Body of pancreas (tissue), 4 donors: Measurements from ENCODE around the gene VTI1A. TPM values are rescaled to one million over a fixed set of nuclear protein-coding genes. Genes with fewer than 3 reads are reported as not detected.

Experiments
- ATAC-seq: fragments of 150-250 bp; one replicate; pipeline ENCODE4 v1.9.1; 2016
- DNase-seq, 4 donors: peaks; one replicate each; pipeline ENCODE4 v3.0.0-alpha.2; 2019
- H3K27ac ChIP-seq, 4 donors: fragments of 200-600 bp; sonication (generic); 1 replicate in 3 of 4; 2 replicates in 1 of 4; pipeline versions ENCODE4 v1.5.1 to v1.6.1; 2016 to 2019; ENCODE audit warnings: mild to moderate bottlenecking in 1 of 4, mixed read lengths in 1 of 4, moderate library complexity in 1 of 4
- H3K27me3 ChIP-seq, 2 donors: fragments of 200-600 bp; sonication (generic); one replicate each; pipeline ENCODE4 v1.6.0; 2016; ENCODE audit warnings: mild to moderate bottlenecking in 1 of 2
- H3K36me3 ChIP-seq, 2 donors: fragments of 200-600 bp; sonication (generic); replicated peaks in 1 of 2; 2 replicates each; pipeline ENCODE4 v1.5.1; 2016; ENCODE audit warnings: low read depth in 2 of 2; ENCODE audit not compliant: insufficient read depth in 1 of 2
- H3K4me1 ChIP-seq: fragments of 200-600 bp; sonication (generic); one replicate; pipeline ENCODE4 v1.6.0; 2016
- H3K4me3 ChIP-seq, 2 donors: fragments of 200-600 bp; sonication (generic); 1 replicate in 1 of 2; 2 replicates in 1 of 2; pipeline ENCODE4 v1.5.1; 2016 to 2019
- H3K9me3 ChIP-seq, 3 donors: fragments of 200-600 bp; sonication (generic); 1 replicate in 2 of 3; 2 replicates in 1 of 3; pipeline ENCODE4 v1.5.1; 2016
- CTCF ChIP-seq, 7 experiments: fragments of 450-650 bp in 4 of 7; fragments of 200-600 bp in 3 of 7; sonication (generic) in 3 of 7; IDR thresholded peaks; one replicate each; pipeline ENCODE4 v1.5.1; 2016 to 2019; ENCODE audit warnings: antibody characterized with exemption in 7 of 7
- POLR2A ChIP-seq, 3 donors: fragments of 450-650 bp; IDR thresholded peaks; one replicate each; pipeline ENCODE4 v1.6.1; 2016; ENCODE audit warnings: antibody characterized with exemption in 3 of 3, mild to moderate bottlenecking in 2 of 3
- WGBS, 2 donors: methylation state at CpG; one replicate each; pipeline ENCODE4 v1.1.5; 2017; 5-methylcytosine and 5-hydroxymethylcytosine counted together
- intact Hi-C: fragments of 100-400 bp; cut with DNase I; formaldehyde crosslinking; loops from one replicate; pipeline ENCODE4 v1.15.1; 2023
- total RNA-seq, 2 donors: library from RNA; depleted of rRNA; stranded (reverse); fragments of >200 nt; gene quantifications; one replicate each; pipeline ENCODE4 v1.1.0, GENCODE V29; 2016

The VTI1A gene
- total RNA-seq, 2 donors from 2014 or later, result 28.3 to 84.4 TPM

- Histone ChIP-seq H3K4me3 (no peak overlapping the region), H3K27ac (no peak overlapping the region), H3K9me3 (no peaks in the 10 kb centered on the region), H3K36me3 (no peaks in the 10 kb centered on the region), H3K27me3 (no peaks in the 10 kb centered on the region), H3K4me1 (no peaks in the 10 kb centered on the region)
- TF ChIP-seq POLR2A (IDR thresholded peaks at IDR 0.05) (no peak), CTCF (IDR thresholded peaks at IDR 0.05) (no peak)
- intact Hi-C loops, result no loop called here
- DNase-seq (no peak), ATAC-seq (no peak)
- 43 to 46% methylated on average over 2 of the region's 2 CpGs for WGBS, 2 donors
Measured at GRCh38 chr10:112424651-112425050, 22.4 kb upstream of the VTI1A start.

GRCh38 chr10:112426111-112426510, 20.9 kb upstream of the VTI1A start:
- ATAC-seq, result no peak
- Histone ChIP-seq H3K27me3 (no peaks in the 10 kb centered on the region), H3K4me3 (no peak overlapping the region), H3K9me3 (no peaks in the 10 kb centered on the region), H3K4me1 (no peaks in the 10 kb centered on the region), H3K36me3 (no peaks in the 10 kb centered on the region), H3K27ac (no peak overlapping the region)
- DNase-seq, result no peak
- intact Hi-C loops, result no loop called here
- TF ChIP-seq POLR2A (IDR thresholded peaks at IDR 0.05) (no peak), CTCF (IDR thresholded peaks at IDR 0.05) (no peak)
- 67 to 69% methylated on average over 2 of the region's 2 CpGs for WGBS, 2 donors

- H3K9me3 ChIP-seq, result no peaks in the 10 kb centered on the region
- peaks cover 0 to 10% of the 10 kb centered on the region in 2 donors for H3K36me3 ChIP-seq
- H3K4me1 ChIP-seq, result no peaks in the 10 kb centered on the region
- H3K4me3 ChIP-seq, result no peak overlapping the region
- ATAC-seq (no peak), DNase-seq (no peak)
- no peak overlapping the region for H3K27ac ChIP-seq
- intact Hi-C loops, result no loop called here
- H3K27me3 ChIP-seq, result no peaks in the 10 kb centered on the region
- WGBS, 2 donors, result 80 to 82% methylated on average over 3 of the region's 3 CpGs
- TF ChIP-seq CTCF (IDR thresholded peaks at IDR 0.05) (no peak), POLR2A (IDR thresholded peaks at IDR 0.05) (no peak)
Measured at GRCh38 chr10:112429147-112429546, 17.9 kb upstream of the VTI1A start.

GRCh38 chr10:112429654-112430230, 17.3 kb upstream of the VTI1A start:
- ATAC-seq, result no peak
- no peaks in the 10 kb centered on the region for H3K9me3 ChIP-seq
- intact Hi-C loops, result no loop called here
- WGBS, 2 donors, result 79 to 80% methylated on average over 6 to 15 of the region's 15 CpGs
- no peak for TF ChIP-seq CTCF (IDR thresholded peaks at IDR 0.05)
- TF ChIP-seq POLR2A (IDR thresholded peaks at IDR 0.05), result no peak
- no peaks in the 10 kb centered on the region for H3K4me1 ChIP-seq
- peaks cover 0 to 12% of the 10 kb centered on the region in 2 donors for H3K36me3 ChIP-seq
- no peak for DNase-seq
- no peak overlapping the region for H3K4me3 ChIP-seq
- no peak overlapping the region for H3K27ac ChIP-seq
- no peaks in the 10 kb centered on the region for H3K27me3 ChIP-seq

- no peak overlapping the region for H3K27ac ChIP-seq
- H3K36me3 ChIP-seq, result peaks cover 0 to 19% of the 10 kb centered on the region in 2 donors
Measured at GRCh38 chr10:112433136-112433535, 13.9 kb upstream of the VTI1A start.

More at GRCh38 chr10:112433136-112433535, 13.9 kb upstream of the VTI1A start:
- Histone ChIP-seq H3K4me1 (no peaks in the 10 kb centered on the region), H3K27me3 (no peaks in the 10 kb centered on the region), H3K9me3 (no peaks in the 10 kb centered on the region), H3K4me3 (no peak overlapping the region)
- intact Hi-C loops, result no loop called here
- DNase-seq, result no peak
- no peak for ATAC-seq
- whole genome bisulfite sequencing, 2 donors, result 59 to 77% methylated on average over 2 of the region's 2 CpGs
- TF ChIP-seq CTCF (IDR thresholded peaks at IDR 0.05) (no peak), POLR2A (IDR thresholded peaks at IDR 0.05) (no peak)
